ENCODE measurements around the gene ATG10.

DNA sequence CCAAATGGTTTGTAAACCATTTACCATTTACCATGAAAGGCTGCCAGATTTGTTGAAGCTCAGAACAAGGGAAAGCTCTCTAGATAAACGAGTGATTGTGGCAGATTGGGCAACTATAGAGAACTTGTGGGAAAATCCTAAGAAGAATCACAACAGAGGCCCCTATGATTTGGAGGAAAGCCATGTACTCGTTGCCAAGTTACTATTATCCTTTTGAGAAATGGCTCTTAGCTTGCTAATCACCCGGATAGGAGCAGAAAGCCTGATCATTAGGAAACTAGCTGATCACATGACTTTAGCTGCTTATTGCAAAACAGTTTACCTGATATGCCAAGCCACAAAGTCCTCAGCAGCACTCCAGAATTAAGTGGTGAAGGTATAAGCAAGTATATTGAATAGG lies 23.5 kb upstream of the ATG10 start:
- TF ChIP-seq, protein P1, sequence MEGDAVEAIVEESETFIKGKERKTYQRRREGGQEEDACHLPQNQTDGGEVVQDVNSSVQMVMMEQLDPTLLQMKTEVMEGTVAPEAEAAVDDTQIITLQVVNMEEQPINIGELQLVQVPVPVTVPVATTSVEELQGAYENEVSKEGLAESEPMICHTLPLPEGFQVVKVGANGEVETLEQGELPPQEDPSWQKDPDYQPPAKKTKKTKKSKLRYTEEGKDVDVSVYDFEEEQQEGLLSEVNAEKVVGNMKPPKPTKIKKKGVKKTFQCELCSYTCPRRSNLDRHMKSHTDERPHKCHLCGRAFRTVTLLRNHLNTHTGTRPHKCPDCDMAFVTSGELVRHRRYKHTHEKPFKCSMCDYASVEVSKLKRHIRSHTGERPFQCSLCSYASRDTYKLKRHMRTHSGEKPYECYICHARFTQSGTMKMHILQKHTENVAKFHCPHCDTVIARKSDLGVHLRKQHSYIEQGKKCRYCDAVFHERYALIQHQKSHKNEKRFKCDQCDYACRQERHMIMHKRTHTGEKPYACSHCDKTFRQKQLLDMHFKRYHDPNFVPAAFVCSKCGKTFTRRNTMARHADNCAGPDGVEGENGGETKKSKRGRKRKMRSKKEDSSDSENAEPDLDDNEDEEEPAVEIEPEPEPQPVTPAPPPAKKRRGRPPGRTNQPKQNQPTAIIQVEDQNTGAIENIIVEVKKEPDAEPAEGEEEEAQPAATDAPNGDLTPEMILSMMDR (conservative IDR thresholded peaks at IDR 0.05; ENCODE audit: low read depth, low read length) = no peak
- TF ChIP-seq EZH2 (IDR thresholded peaks at IDR 0.05; ENCODE audit: low read length, unreplicated experiment) (no peak), EZH2phosphoT487 (IDR thresholded peaks at IDR 0.05; ENCODE audit: borderline replicate concordance, low read length) (no peak)
